ENCODE results near the gene P2RX5.
"Not testable (repeated sequence)": the region's sequence is repeated elsewhere in the genome, so short reads cannot be mapped to it uniquely, and the experiment has no call there.

P2RX5 gene

DNA sequence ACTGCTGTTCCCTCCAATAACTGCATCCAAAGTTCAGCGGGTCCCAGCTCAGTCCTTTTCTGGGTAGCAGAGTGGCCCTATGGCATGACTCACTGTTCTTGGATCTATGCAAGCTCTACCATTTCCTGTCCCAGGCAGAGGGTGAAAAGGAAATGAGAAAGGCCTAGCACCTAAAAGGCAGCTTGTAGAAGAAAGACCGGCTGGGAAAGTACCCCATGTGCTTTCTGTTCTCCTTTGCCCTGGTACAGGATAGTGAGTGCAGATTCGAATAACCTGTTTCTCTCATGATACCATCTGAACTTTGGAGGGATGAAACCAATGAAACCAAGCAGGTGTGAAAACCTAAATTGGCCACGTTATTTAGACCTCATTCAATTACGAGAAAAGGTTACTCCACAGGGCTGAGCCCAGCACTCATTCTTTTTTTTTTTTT lies 15.0 kb upstream of the P2RX5 start:
- DNase-seq, result no peak

DNA sequence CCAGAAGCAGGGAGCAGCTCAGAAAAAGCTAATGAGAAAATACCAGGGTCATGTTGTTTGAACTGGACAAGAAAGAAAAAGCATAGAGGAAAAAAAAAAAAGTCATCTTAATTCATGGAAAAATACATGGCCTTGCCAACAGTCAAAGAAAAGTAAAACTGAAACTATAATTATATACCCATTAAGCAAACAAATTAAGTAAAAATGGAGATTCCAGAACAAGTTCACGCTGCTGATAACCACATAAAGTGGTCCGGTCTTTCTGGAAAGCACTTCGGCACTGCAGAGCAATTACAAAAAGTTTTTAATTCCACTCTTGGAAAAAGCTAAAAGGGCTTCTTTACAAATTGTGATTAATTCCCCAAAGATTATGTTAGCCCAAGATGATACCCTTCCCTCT lies 12.4 kb upstream of the P2RX5 start:
- no peak for DNase-seq

DNA sequence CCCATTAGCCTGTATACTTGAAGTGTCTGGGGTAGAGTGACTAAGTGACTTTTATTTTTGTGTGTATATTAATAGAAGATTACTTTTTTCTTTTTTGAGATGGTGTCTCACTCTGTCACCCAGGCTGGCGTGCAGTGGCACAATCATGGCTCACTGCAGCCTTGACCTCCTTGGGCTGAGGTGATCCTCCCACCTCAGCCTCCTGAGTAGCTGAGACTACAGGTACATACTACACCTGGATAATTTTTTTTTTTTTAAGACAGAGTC lies 9.7 kb upstream of the P2RX5 start:
- DNase-seq, result not testable (repeated sequence)

DNA sequence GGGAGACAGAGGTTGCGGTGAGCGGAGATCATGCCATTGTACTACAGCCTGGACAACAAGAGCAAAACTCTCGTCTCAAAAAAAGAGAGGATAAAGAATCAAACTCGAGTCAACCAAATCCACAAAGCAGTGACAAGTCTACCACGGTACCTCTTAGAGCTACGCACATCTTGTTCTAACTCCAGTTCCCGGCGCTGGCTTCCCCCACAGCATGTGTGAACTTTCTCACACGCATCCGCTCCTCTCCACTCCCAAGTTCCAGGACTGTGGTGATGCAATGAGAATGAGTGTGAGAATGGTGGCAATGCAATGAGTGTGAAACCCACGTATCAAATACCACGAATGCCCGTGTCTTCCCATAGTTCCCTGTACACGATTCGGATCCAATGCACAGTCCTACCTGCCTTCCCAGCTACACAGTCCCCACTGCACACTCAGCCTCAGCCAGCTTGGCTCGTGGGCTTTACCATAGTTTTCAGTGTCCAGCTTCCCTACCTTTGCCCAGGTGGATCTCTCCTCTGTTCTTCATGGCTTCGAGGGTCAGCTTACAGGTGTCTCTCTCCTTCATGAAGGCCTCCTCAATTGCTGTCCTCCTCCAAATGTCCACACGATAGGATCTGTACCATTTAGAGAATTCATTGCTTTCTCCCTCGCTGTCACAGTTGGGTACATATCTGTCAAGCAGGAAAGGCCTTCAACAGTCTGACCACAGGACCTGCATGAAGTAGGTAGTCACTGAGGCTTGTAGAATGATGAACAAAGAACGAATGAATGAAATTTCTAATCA lies 9.2 kb upstream of the P2RX5 start:
- no peak for DNase-seq

DNA sequence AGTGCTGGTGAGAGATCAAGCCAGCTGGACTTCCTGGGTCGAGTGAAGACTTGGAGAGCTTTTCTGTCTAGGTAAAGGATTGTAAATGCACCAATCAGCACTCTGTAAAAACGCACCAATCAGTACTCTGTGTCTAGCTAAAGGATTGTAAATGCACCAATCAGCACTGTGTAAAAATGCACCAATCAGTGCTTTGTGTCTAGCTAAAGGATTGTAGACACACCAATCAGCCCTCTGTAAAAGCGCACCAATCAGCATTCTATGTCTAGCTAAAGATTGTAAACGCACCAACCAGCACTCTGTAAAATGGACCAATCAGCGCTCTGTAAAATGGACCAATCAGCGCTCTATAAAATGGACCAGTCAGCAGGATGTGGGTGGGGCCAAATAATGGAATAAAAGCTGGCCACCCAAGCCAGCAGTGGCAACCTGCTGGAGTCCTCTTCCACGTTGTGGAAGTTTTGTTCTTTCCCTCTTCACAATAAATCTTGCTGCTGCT lies 6.1 kb upstream of the P2RX5 start:
- not testable (repeated sequence) for DNase-seq

DNA sequence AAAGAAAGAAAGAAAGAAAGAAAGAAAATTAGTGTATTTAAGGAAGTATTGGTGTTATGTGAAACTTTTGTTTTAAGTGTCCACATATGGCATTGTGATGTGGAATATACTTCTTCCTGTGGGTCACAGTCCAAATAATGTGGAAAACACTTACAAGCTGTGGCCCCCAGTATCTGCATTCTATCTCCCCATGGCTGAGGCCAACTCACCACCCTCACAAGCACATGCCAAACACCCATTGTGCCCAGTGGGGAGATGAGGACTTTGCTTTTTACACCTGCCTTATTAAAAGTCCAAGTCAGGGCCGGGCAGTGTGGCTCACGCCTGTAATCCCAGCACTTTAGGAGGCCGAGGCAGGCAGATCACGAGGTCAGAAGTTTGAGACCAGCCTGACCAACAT lies 4.0 kb upstream of the P2RX5 start:
- no peak for DNase-seq

DNA sequence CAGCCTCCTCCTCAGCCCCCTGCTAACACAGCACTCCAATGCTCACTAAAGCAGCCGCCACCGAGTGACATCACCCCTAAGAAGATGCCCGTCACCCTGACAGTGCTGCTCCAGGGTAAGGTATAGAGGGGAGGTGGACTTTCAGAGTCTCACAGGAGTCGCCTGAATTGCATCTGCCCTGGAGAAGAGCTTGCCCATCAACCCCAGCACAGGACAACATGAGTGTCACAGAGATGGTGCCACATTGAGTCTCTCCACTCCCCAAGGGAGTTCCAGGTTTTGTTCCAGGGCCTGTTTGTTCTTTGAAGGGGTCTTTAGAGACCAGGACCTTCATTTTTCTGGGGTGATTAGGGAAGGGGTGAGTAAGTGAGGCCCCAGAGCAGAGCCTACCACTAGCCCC lies 2.2 kb upstream of the P2RX5 start:
- DNase-seq, result no peak

DNA sequence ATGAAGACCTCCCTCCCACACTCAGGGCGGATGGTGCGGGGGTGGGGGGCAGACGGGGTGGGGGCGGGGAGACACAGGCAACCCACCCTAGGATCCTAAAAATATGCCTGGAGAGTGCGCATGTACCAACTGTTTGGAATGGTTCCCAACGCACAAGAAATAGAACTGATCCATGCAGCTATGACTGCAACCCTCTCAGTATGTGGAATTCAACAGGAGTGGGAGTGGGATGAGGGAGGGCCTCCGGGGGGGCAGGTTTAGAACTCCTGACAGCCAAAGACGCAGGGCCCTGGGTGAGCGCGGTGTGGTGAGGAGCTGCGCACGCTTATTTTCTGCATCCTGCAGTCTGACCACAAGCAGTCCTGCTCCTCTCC lies 1.1 kb upstream of the P2RX5 start:
- DNase-seq, result no peak

DNA sequence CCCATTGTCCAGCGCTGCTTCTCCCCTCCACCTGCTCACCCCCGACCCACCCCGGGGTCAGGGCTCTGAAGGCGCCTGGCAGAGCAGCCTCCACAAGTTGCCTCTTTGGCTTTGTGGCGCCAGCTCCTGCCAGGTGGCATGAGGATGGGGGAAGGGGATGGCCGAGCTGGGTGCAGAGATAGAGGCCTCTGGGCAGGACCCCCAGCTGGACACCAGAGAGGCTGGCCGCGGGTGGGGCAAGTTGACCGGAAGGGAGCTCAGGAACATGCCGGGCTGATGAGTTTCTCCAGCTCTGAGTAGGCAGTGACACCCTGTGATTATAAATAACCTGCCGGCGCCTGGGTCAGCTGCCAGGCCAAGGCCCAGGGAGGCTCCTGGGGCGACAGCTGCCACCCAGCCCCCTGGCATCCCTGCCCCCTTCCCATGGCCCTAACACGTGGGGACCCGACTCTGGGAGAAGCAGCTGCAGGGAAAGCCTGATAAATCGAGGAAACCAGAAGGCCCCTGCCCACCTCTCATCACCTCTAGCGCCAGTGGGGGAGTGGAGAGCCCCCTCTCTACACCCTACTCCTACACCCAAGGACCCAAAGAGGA lies 729 bp downstream of the P2RX5 start:
- no peak for DNase-seq

DNA sequence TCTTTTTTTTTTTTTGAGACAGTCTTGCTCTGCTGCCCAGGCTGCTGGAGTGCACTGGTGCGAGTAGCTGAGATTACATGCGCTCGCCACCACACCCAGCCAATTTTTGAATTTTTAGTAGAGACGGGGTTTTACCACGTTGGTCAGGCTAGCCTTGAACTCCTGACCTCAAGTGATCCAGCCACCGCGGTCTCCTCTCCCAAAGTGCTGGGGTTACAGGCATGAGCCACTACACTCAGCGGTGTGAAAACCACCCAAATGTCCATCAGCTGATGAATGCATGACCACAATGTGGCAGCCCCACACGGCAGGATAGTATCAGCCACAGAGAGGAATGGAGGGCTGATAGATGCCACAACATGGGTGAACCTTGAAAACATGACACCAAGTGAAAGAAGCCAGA lies 2.1 kb downstream of the P2RX5 start:
- DNase-seq, result no peak

DNA sequence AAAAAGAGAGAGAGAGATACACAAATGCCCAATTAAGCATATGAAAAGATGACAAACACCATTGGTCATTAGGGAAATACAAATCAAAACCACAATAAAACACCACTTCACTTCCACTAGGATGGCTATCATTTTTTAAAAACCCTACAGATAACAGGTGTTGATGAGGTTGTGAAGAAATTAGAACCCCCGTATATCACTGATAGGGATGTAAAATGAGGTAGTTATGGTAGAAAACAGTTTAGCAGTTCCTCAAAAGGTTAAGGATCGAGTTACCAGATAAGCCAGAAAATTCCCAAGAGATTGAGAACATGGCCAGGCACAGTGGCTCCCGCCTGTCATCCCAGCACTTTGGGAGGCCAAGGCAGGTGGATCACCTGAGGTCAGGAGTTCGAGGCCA lies 2.8 kb downstream of the P2RX5 start:
- no peak for DNase-seq

DNA sequence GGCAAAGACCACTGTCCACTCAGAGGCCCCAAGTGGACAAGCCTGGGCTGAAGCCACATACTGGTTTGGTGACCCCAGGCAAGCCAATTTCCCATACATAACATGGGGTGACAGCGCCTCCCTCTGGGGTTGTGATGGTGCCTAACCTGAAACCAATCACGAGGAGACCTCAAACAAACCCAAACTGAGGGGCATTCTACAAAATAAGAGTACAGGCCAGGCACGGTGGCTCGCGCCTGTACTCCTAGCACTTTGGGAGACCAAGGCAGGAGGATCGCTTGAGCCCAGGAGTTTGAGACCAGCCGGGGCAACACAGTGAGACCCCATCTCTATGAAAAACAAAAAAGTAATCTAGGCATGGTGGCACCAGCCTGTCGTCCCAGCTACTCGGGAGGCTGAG lies 3.6 kb downstream of the P2RX5 start:
- no peak for DNase-seq

DNA sequence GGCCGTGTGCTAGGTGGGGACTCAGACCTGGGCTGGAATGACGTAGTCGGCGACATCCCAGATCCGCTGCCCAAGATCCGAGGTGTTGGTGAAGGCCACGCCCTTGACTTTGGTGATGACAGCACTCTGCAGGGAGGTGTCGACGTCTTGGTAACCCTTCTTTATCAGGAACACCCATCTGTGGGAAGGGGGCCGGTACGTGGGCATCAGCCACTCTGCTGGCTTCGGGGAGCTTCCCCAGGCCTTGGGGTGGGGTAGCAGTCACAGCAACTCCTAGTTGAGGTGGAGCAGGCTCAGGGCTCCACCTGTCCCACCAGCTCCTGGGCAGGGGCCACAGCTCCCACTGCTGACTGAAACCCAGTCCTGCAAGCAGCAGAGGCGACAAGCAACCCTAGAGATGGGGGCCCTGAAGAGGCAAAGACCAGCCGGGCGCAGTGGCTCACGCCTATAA lies 4.3 kb downstream of the P2RX5 start:
- no peak for DNase-seq

DNA sequence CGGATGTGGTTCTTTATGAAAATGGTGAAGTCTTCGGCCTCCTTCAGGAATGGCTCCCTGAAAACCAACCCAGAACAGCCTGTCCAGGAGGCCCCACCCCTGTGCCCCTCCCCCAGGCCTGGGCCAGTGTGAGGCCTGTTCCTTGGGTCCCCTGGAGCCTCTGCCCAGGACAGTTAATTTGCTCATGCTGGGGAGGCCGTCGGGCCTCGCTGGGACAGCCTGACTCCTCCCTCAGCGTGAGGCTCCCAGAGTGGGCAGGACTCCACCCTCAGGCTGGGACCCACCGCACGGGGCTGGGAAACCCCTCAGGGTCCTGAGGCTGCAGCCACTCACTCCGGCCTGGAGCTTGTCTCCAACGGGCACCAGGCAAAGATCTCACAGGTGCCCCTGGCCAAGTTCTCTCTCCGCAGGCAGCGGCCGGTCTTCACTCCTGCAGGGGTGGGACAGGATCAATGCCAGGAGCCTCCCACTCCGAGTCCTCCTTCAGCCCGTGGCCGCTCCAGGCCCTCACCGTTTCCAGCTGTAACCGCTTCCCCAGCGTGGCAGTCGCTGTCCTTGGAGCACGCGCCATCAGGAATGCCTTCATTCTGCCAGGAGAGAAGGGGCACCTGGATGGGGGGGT lies 5.8 kb downstream of the P2RX5 start:
- no peak for DNase-seq

DNA sequence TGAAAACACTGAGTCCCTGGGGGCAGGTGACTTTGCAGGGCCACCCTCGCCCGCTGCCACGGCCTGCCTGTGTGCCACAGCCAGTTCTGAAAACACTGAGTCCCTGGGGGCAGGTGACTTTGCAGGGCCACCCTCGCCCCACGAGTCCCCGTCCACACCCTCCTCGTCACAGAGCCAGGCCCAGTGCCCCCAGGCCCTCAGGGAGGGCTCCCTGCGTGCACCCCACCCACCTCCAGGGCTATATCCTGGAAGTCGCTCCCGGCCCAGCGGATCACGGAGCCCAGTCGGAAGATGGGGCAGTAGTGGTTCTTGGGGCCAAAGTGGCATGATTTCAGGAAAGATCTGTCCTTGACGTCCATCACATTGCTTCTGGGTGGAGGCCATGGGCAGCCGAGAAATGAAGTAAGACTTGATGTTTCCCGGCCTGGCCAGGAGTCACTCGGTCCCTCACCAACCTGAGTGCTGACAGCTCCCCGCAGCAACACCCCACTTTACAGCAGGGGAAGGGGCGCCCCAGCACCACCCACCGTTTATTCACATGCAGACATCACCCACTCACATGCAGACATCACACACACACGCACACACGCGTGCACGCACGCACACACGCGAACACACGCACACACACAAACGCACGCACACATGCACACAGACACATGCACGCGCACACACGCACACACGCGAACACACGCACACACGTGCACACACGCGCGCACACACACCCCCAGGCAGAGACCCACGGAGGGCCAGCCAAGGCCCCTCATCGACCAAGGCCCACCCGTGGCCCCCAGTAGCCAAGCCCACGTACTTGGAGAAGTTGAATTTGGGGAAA lies 6.5 kb downstream of the P2RX5 start:
- DNase-seq, result no peak

DNA sequence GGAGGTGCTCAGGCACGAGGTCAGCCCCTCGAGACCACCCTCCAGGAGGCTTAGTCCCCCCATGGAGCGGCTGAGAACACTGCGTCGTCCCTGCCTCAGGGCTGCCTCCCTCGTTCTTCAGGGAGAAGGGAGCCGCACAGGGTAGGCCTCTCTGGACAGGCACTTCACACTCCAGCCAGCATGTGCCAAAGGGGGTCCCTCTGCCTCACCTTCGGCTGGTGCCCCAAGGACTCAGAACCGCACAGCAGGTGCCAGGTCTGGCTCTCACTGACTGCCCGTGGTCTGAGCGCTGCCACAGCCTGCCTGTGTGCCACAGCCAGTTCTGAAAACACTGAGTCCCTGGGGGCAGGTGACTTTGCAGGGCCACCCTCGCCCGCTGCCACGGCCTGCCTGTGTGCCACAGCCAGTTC lies 7.1 kb downstream of the P2RX5 start:
- DNase-seq, result no peak

DNA sequence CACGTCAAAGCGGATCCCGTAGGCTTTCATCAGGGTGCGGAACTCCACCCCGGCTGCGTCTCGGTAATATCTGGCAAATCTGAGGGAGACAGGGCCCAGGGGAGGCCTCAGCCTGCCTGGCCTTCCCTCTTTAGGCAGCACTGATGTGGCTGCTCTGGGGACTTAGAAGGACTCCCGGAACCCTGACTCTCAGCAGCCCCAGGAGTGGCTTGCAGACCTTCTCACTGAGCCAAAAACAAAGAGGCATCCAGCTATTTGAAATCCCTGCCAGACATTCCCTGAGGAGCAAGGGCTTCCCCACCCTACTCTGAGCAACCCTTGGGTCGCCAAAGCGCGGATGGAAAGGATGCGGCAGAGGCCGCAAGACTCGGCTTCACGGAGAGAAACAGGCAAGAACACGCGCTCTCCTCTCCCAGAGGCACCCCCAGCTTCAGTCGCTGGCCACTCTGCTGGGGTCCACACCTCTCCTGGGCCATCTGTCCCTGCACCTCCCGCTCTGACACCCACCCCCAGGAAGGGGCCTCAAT lies 7.9 kb downstream of the P2RX5 start:
- no peak for DNase-seq

DNA sequence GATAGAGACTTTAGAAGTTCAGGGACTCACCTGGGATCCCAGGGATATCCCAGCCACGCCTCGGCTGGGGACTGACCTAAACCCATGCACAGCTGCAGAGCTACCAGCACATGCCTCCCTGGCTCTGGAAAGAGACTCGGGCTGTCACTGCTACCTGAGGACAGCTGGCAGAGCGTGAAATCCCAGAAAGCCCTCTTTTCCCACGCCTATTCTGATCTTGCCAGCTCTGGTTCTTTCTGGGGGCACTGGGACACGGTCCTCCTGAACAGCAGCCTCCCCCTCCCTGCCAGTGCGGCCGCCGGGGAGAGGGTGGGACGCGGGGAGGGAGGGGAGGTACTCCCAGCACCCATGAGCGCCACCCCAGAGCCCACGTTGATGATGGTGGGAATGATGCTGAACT lies 10.8 kb downstream of the P2RX5 start:
- DNase-seq, result no peak

DNA sequence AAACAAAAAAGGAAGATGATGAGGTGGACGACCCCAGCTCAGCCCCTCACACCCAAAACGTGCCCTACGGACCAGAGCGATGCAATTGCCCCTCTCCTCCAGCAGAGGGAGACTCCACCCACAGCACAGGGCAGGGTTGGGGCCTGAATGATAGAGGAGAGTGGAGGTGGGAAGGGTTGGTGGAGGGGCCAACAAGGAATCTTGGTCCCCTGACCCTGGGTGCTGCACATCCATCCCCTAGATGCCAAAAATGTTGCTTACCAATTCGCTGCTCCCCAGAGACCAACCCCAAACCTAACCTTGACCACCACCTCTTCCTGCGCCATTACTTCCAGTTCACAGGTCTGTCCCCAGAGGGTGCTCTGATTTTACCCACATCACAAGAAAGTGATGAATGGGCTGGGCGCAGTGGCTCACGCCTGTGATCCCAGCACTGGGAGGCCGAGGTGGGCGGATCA lies 12.9 kb downstream of the P2RX5 start:
- no peak for DNase-seq

DNA sequence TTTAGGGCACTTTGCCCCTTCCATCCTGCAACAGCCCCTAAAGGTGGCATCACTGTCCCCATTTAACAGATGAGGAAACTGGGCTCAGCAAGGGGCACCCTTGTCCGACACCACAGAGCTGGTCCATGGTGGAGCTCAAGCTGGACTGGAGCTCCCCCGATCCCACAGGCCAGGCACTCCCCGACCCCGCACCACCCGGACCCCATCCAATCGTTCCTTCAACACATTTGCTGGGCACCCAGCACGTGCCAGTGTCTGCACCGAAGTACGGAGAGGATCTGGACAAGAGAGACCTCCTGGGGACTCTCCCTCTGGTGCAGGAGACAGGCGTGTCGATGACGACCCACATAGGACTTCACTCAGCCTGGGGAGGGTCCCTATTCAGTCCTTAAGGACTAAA lies 13.9 kb downstream of the P2RX5 start:
- DNase-seq, result no peak

DNA sequence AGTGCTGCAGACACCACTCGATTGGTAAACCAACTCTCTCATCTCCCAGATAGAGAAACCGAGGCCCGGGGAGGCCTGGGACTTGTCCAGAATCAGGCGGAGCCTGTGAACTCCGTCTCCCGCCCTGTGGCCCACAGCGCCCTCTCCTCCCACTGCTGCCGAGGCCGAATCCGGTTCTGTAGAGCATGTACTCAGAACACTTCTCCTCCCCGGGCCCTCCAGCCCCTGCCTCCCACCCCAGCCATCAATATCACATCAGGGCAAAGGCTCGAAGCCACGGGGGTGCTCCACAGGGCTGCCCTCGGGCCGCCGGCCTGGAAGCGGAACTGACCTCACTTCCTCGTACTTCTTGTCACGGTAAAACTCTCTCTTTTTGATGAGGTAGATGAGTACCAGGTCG lies 14.4 kb downstream of the P2RX5 start:
- DNase-seq, result no peak

DNA sequence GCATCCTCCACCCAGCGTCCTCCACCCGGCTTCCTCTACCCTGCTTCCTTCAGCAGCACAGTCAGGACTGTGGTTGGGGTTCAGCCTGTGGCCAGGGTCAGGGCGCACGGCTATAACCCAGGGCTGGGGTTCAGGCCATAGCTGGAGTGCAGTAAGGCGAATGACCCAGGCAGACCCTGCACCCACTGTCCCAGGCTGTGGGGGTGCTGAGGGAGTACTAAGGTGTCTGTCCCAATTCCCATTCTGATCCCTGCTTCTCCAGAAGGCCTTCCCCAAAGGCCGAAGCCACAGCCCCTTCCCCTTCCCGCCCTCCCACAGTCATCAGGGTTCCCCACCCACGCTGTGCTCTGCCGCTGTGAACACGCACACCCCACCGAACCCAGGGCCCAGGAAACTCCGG lies 14.9 kb downstream of the P2RX5 start:
- no peak for DNase-seq

DNA sequence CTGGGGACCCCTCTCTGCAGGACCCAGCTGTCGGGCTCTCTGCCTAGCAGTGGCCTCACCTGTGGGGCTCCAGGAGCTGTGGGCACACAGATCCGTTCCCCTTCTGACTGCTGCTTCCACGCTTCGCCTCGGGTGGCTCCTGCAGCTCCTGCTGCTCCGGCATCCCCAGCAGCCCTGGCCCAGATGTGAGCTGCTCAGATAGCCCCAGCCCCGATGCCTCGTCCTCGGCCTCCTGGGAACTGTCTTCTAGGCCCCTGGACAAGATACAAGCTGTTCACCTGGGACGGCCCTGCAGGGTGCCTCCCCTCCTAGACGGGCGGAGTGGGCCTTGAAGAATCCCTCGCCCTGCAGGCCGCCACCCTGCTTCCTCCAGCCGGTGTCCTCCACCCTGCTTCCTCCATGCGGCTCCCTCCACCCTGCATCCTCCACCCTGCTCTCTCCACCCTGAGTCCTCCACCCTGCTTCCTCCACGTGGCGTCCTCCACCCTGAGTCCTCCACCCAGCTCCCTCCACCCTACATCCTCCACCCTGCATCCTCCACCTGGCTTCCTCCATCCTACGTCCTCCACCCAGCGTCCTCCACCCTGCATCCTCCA lies 16.3 kb downstream of the P2RX5 start:
- no peak for DNase-seq
